HG03108 (cell line): ENCODE results near the gene CFAP53.
"Not testable (repeated sequence)": the region's sequence is repeated elsewhere in the genome, so short reads cannot be mapped to it uniquely, and the experiment has no call there.

ENCODE experiments used
- ATAC-seq: cut with Tn5 transposase; IDR thresholded peaks from one replicate; pipeline ENCODE4 v1.9.1; 2021; ENCODE audit warnings: moderate library complexity; ENCODE audit not compliant: unreplicated experiment

CFAP53 gene

GRCh38 chr18:50266248-50266704 is at the start of gene CFAP53:
Gene CFAP53 (minus strand): TSS chr18:50266495. CDS start chr18:50266404, 91 bp downstream.
- peak; percentile 73 for ATAC-seq

GRCh38 chr18:50315100-50315871 is 49.0 kb upstream of the CFAP53 start:
- ATAC-seq: peak; percentile 68

GRCh38 chr18:50313873-50314460 is 47.7 kb upstream of the CFAP53 start:
- no peak for ATAC-seq

- ATAC-seq: peak; percentile 10
These were observed 46.8 kb upstream of the CFAP53 start for GRCh38 chr18:50313031-50313607.

GRCh38 chr18:50312296-50313030 is 46.2 kb upstream of the CFAP53 start:
- ATAC-seq: peak; percentile 58

GRCh38 chr18:50311650-50312049 is 45.4 kb upstream of the CFAP53 start:
- ATAC-seq: no peak

- ATAC-seq: no peak
These were observed 43.8 kb upstream of the CFAP53 start for GRCh38 chr18:50310080-50310479.

- not testable (repeated sequence) for ATAC-seq
These were observed 42.6 kb upstream of the CFAP53 start for GRCh38 chr18:50308851-50309250.

GRCh38 chr18:50307738-50308470 is 41.6 kb upstream of the CFAP53 start:
- ATAC-seq: peak; percentile 88

- no peak for ATAC-seq
These were observed 41.1 kb upstream of the CFAP53 start for GRCh38 chr18:50307400-50307737.

GRCh38 chr18:50306944-50307343 is 40.6 kb upstream of the CFAP53 start:
- no peak for ATAC-seq

- no peak for ATAC-seq
These were observed 34.8 kb upstream of the CFAP53 start for GRCh38 chr18:50301074-50301473.

- no peak for ATAC-seq
These were observed 33.5 kb upstream of the CFAP53 start for GRCh38 chr18:50299626-50300388.

- no peak for ATAC-seq
These were observed 32.4 kb upstream of the CFAP53 start for GRCh38 chr18:50298443-50299284.

- ATAC-seq: peak; percentile 99
These were observed 31.5 kb upstream of the CFAP53 start for GRCh38 chr18:50297621-50298442.

- ATAC-seq: no peak
These were observed 26.7 kb upstream of the CFAP53 start for GRCh38 chr18:50293039-50293438.

- ATAC-seq: no peak
These were observed 22.8 kb upstream of the CFAP53 start for GRCh38 chr18:50289108-50289443.

GRCh38 chr18:50288348-50289107 is 22.2 kb upstream of the CFAP53 start:
- ATAC-seq: not testable (repeated sequence)
